GM18519 (cell line): ENCODE results near the gene TEX54.
"Not testable (repeated sequence)": the region's sequence is repeated elsewhere in the genome, so short reads cannot be mapped to it uniquely, and the experiment has no call there.

Source experiments
- ATAC-seq: cut with Tn5 transposase; IDR thresholded peaks from one replicate; pipeline ENCODE4 v1.9.1; 2021; ENCODE audit warnings: mild to moderate bottlenecking, moderate library complexity; ENCODE audit not compliant: unreplicated experiment, low FRiP score

TEX54 gene

GRCh38 chr11:62839050-62839945 is 6.7 kb upstream of the TEX54 start, which contains the start of gene WDR74:
TSS of gene WDR74 (minus strand) at chr11:62839590. CDS start at chr11:62839570, 20 bp downstream.
- peak; percentile 28 for ATAC-seq

GRCh38 chr11:62835336-62835735 is 2.7 kb upstream of the TEX54 start:
- ATAC-seq: no peak

- ATAC-seq: peak; percentile 46
Measured at GRCh38 chr11:62831520-62832335, 913 bp downstream of the TEX54 start, which contains the start of gene STX5. TSS of gene STX5 (minus strand) at chr11:62832051. CDS start at chr11:62831243, 808 bp downstream.

GRCh38 chr11:62830904-62831519 is 1.6 kb downstream of the TEX54 start:
- ATAC-seq: no peak

- ATAC-seq: not testable (repeated sequence)
Measured at GRCh38 chr11:62828130-62828529, 4.5 kb downstream of the TEX54 start.

GRCh38 chr11:62823677-62824076 is 9.0 kb downstream of the TEX54 start:
- no peak for ATAC-seq

GRCh38 chr11:62817129-62817528 is 15.5 kb downstream of the TEX54 start:
- ATAC-seq: no peak

- no peak for ATAC-seq
Measured at GRCh38 chr11:62816557-62816956, 16.1 kb downstream of the TEX54 start.

GRCh38 chr11:62811659-62812058 is 21.0 kb downstream of the TEX54 start:
- ATAC-seq: no peak

GRCh38 chr11:62810748-62811147 is 21.9 kb downstream of the TEX54 start:
- no peak for ATAC-seq

GRCh38 chr11:62806611-62807121 is 26.0 kb downstream of the TEX54 start:
- ATAC-seq: no peak

- ATAC-seq: no peak
Measured at GRCh38 chr11:62805961-62806441, 26.6 kb downstream of the TEX54 start.

GRCh38 chr11:62805076-62805892 is 27.4 kb downstream of the TEX54 start, which contains the start of gene NXF1:
TSS of gene NXF1 (minus strand) at chr11:62805440. CDS start at chr11:62805356, 84 bp downstream.
- ATAC-seq: peak; percentile 64

GRCh38 chr11:62804310-62805075 is 28.1 kb downstream of the TEX54 start:
- no peak for ATAC-seq

GRCh38 chr11:62801071-62801470 is 31.6 kb downstream of the TEX54 start:
- no peak for ATAC-seq

GRCh38 chr11:62799486-62799885 is 33.2 kb downstream of the TEX54 start:
- ATAC-seq: no peak

- ATAC-seq: no peak
Measured at GRCh38 chr11:62796281-62796680, 36.4 kb downstream of the TEX54 start.

- no peak for ATAC-seq
Measured at GRCh38 chr11:62794201-62794775, 38.4 kb downstream of the TEX54 start.
